ENCODE measurements around the gene NUFIP1.
"Not testable (repeated sequence)": the region's sequence is repeated elsewhere in the genome, so short reads cannot be mapped to it uniquely, and the experiment has no call there.

NUFIP1 gene

GRCh38 chr13:44952671-44953070 is 36.6 kb downstream of the NUFIP1 start:
- no peak for TF ChIP-seq CTCF (IDR thresholded peaks at IDR 0.05; ENCODE audit: borderline replicate concordance, insufficient read depth, low read depth, low read length)
- no peak overlapping the region for H3K4me3 ChIP-seq (ENCODE audit: low read depth, low read length)

GRCh38 chr13:44951184-44951583 is 38.1 kb downstream of the NUFIP1 start:
- TF ChIP-seq CTCF (IDR thresholded peaks at IDR 0.05; ENCODE audit: borderline replicate concordance, insufficient read depth, low read depth, low read length) = no peak
- H3K4me3 ChIP-seq (ENCODE audit: low read depth, low read length) = no peak overlapping the region

GRCh38 chr13:44943411-44943810 is 45.9 kb downstream of the NUFIP1 start:
- H3K4me3 ChIP-seq (ENCODE audit: low read depth, low read length) = not testable (repeated sequence)

GRCh38 chr13:44938854-44939253 is 50.4 kb downstream of the NUFIP1 start:
- no peak for TF ChIP-seq CTCF (IDR thresholded peaks at IDR 0.05; ENCODE audit: borderline replicate concordance, insufficient read depth, low read depth, low read length)
- no peak overlapping the region for H3K4me3 ChIP-seq (ENCODE audit: low read depth, low read length)

- TF ChIP-seq CTCF (IDR thresholded peaks at IDR 0.05; ENCODE audit: borderline replicate concordance, insufficient read depth, low read depth, low read length) = no peak
- no peak overlapping the region for H3K4me3 ChIP-seq (ENCODE audit: low read depth, low read length)
These were observed 53.0 kb downstream of the NUFIP1 start for GRCh38 chr13:44936246-44936645.

GRCh38 chr13:44934724-44935123 is 54.5 kb downstream of the NUFIP1 start:
- no peak overlapping the region for H3K4me3 ChIP-seq (ENCODE audit: low read depth, low read length)
- TF ChIP-seq CTCF (IDR thresholded peaks at IDR 0.05; ENCODE audit: borderline replicate concordance, insufficient read depth, low read depth, low read length) = no peak

- no peak overlapping the region for H3K4me3 ChIP-seq (ENCODE audit: low read depth, low read length)
- no peak for TF ChIP-seq CTCF (IDR thresholded peaks at IDR 0.05; ENCODE audit: borderline replicate concordance, insufficient read depth, low read depth, low read length)
These were observed 56.4 kb downstream of the NUFIP1 start for GRCh38 chr13:44932850-44933251.

All from GM12875 (cell line).